ENCODE measurements around the gene FDX2. TPM values are rescaled to one million over a fixed set of nuclear protein-coding genes. Genes with fewer than 3 reads are reported as not detected.
A peak's percentile ranks its signal among the peaks of the same experiment; 100 is the strongest.

The FDX2 gene
- total RNA-seq, 6 experiments from 2014 or later = 8.9 to 17.1 (median 10.7) TPM

DNA sequence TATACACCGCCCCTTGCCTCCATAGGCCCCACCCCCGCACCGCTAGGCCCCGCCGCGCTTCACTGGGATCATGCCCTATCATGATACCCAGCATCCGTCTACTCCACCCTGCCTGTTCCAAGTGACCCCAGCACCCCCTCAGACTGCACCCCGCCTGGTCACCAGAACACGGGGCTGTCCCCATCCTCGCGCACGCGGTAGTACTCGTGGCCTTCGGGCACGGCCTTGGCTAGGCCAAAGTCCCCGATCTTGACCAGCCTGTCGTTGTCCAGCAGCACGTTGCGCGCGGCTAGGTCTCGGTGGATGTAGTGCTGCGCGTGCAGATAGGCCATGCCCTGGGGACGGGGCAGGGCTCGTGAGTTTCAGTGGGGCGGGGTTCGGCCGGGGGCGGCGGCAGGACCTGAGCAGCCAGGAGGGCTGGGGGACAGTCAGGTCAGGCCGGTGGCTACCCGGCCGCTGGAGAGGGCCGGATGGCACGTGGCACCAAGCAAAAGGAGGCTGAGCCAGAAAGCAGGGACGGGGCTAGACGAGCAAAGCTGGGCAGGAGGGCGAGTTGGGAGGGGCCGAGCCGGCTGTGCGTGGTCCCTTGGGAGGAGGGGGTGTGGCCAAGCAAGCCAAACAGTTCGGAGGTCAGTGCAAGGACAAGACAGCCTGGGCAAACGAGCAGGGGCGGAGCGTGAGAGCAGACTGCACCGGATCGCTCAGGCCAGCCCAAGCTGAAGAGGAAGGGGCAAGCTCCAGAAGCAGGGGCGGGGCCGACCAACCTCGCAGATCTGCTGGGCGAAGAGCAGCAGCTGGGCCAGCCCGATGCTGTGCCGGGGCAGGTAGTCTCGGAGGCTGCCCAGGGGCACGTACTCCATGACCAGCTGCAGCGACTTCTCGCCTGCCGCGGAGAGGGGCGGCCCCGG, 37.2 kb upstream of the FDX2 start:
- Histone ChIP-seq H3K27ac (peak overlapping the region; percentile 28 to 88 (median 85)), H3K4me3 (peak overlapping the region; percentile 14 to 49 (median 41)), H3K9me3 (no peaks in the 10 kb centered on the region), H3K4me1 (peaks cover 0 to 17% (median 4%) of the 10 kb centered on the region in 4 donors), H3K36me3 (peaks cover 0 to 32% (median 8%) of the 10 kb centered on the region in 4 donors), H3K27me3 (no peaks in the 10 kb centered on the region)
- TF ChIP-seq, protein P1, sequence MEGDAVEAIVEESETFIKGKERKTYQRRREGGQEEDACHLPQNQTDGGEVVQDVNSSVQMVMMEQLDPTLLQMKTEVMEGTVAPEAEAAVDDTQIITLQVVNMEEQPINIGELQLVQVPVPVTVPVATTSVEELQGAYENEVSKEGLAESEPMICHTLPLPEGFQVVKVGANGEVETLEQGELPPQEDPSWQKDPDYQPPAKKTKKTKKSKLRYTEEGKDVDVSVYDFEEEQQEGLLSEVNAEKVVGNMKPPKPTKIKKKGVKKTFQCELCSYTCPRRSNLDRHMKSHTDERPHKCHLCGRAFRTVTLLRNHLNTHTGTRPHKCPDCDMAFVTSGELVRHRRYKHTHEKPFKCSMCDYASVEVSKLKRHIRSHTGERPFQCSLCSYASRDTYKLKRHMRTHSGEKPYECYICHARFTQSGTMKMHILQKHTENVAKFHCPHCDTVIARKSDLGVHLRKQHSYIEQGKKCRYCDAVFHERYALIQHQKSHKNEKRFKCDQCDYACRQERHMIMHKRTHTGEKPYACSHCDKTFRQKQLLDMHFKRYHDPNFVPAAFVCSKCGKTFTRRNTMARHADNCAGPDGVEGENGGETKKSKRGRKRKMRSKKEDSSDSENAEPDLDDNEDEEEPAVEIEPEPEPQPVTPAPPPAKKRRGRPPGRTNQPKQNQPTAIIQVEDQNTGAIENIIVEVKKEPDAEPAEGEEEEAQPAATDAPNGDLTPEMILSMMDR (IDR thresholded peaks at IDR 0.05) = no peak
- no peak for TF ChIP-seq POLR2A (IDR thresholded peaks at IDR 0.05)
- ATAC-seq (peak; percentile 81 to 92 (median 87)), DNase-seq (peak; percentile 83 to 96 (median 93))
- WGBS (ENCODE audit: insufficient coverage, low coverage, low lambda C conversion rate, missing lambda C conversion rate) = 43% methylated on average over 37 of the region's 63 CpGs
- intact Hi-C loops (cut with DNase I) = no loop called here

- ATAC-seq = peak; percentile 94 to 95 (median 94)
- peak overlapping the region; percentile 68 to 98 (median 96) for H3K27ac ChIP-seq
- TF ChIP-seq POLR2A (IDR thresholded peaks at IDR 0.05) = peak; percentile 64
- TF ChIP-seq, protein P1 (IDR thresholded peaks at IDR 0.05) = no peak
- peaks cover 0 to 13% (median 6%) of the 10 kb centered on the region in 4 donors for H3K4me1 ChIP-seq
- peaks cover 0 to 5% (median 0%) of the 10 kb centered on the region in 4 donors for H3K36me3 ChIP-seq
- intact Hi-C loops (cut with DNase I) = no loop called here
- H3K4me3 ChIP-seq = peak overlapping the region in 1 of 3 donors; percentile 7
- 8% methylated on average over 9 of the region's 10 CpGs for WGBS (ENCODE audit: insufficient coverage, low coverage, low lambda C conversion rate, missing lambda C conversion rate)
- H3K27me3 ChIP-seq = no peaks in the 10 kb centered on the region
- DNase-seq = peak; percentile 55 to 83 (median 78)
- no peaks in the 10 kb centered on the region for H3K9me3 ChIP-seq
Measured at GRCh38 chr19:10346509-10346908, 30.7 kb upstream of the FDX2 start.

DNA sequence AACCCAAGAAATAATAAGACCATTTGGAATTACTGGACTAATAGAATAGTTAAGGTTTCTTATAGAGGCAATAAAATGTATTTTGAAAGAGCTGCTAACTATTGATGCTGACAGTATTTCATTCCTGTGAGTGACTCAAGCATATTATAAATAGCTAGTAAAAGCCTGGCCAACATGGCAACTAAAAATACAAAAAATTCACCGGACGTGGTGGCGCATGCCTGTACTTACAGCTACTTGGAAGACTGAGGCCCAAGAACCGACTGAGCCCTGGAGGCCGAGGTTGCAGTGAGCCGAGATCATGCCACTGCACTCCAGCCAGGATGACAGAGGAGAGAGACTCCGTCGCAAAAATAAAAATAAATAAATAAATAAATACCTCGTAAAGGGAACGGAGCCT, 29.0 kb upstream of the FDX2 start:
- DNase-seq = no peak
- H3K27ac ChIP-seq = no peak overlapping the region
- WGBS (ENCODE audit: insufficient coverage, low coverage, low lambda C conversion rate, missing lambda C conversion rate) = 98% methylated on average over 8 of the region's 10 CpGs
- no peaks in the 10 kb centered on the region for H3K9me3 ChIP-seq
- intact Hi-C loops (cut with DNase I) = no loop called here
- H3K4me3 ChIP-seq = no peak overlapping the region
- peaks cover 0 to 13% (median 6%) of the 10 kb centered on the region in 4 donors for H3K4me1 ChIP-seq
- H3K27me3 ChIP-seq = no peaks in the 10 kb centered on the region
- no peak for ATAC-seq
- TF ChIP-seq POLR2A (IDR thresholded peaks at IDR 0.05) = no peak
- H3K36me3 ChIP-seq = no peaks in the 10 kb centered on the region

DNA sequence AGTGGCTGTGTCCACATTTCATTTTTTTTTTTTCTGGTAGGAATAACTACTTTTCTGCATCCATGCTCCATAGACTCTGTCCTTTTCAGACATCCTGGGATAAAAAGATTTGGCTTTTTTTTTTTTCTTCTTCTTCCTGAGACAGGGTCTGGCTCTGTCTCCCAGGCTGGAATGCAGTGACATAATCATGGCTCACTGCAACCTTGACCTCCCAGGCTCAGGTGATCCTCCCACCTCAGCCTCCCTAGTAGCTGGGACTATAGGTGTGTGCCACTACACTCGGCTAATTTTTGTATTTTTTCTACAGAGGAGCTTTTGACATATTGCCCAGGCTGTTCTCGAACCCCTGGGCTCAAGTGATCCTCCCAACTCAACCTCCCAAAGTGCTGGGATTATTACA, 27.7 kb upstream of the FDX2 start:
- Histone ChIP-seq H3K36me3 (no peaks in the 10 kb centered on the region), H3K9me3 (no peaks in the 10 kb centered on the region), H3K4me3 (no peak overlapping the region), H3K27ac (no peak overlapping the region), H3K27me3 (no peaks in the 10 kb centered on the region), H3K4me1 (peaks cover 0 to 13% (median 6%) of the 10 kb centered on the region in 4 donors)
- TF ChIP-seq, protein P1 (IDR thresholded peaks at IDR 0.05) = no peak
- no peak for TF ChIP-seq POLR2A (IDR thresholded peaks at IDR 0.05)
- ATAC-seq (no peak), DNase-seq (no peak)
- 54% methylated on average over 2 of the region's 2 CpGs for WGBS (ENCODE audit: insufficient coverage, low coverage, low lambda C conversion rate, missing lambda C conversion rate)
- intact Hi-C loops (cut with DNase I) = no loop called here

- no peaks in the 10 kb centered on the region for H3K27me3 ChIP-seq
- ATAC-seq = no peak
- peaks cover 0 to 18% (median 9%) of the 10 kb centered on the region in 4 donors for H3K4me1 ChIP-seq
- H3K4me3 ChIP-seq = no peak overlapping the region
- no peak for TF ChIP-seq POLR2A (IDR thresholded peaks at IDR 0.05)
- TF ChIP-seq, protein P1 (IDR thresholded peaks at IDR 0.05) = no peak
- intact Hi-C loops (cut with DNase I) = loop anchor here in 1 of 2 donors (10.0 kb wide), 1 partner anchor 45 kb away; the partner anchor contains the start of gene TYK2
- no peak overlapping the region for H3K27ac ChIP-seq
- WGBS (ENCODE audit: insufficient coverage, low coverage, low lambda C conversion rate, missing lambda C conversion rate) = 57% methylated on average over 1 of the region's 5 CpGs
- no peak for DNase-seq
- H3K9me3 ChIP-seq = no peaks in the 10 kb centered on the region
- no peaks in the 10 kb centered on the region for H3K36me3 ChIP-seq
Measured at GRCh38 chr19:10339977-10340376, 24.2 kb upstream of the FDX2 start.

Data from right lobe of liver (tissue), 6 donors.